GM12878 (cell line): ENCODE measurements around the gene NPHS1. TPM values are rescaled to one million over a fixed set of nuclear protein-coding genes. Genes with fewer than 3 reads are reported as not detected.

Experiments
- ATAC-seq: fragments of 200-7000 bp; cut with Tn5 transposase; 3 replicates; pipeline ENCODE4 v1.9.1; 2020; ENCODE audit warnings: mild to moderate bottlenecking, moderate library complexity
- BruUV-seq: library from RNA; stranded (reverse); fragments of 400-500 nt; replicated peaks from 2 replicates; lab custom pipeline; 2021; lab: Mats Ljungman, UMichigan
- CTCF ChIA-PET: fragments of 300-600 bp; sonication (Branson Sonifier 250); formaldehyde crosslinking; extraction: SDS; loops from one replicate; lab custom pipeline; 2021; ENCODE audit warnings: inconsistent platforms; lab: Yijun Ruan, JAX
- POLR2A ChIA-PET: fragments of 350-600 bp; formaldehyde crosslinking; extraction: SDS; loops from one replicate; lab custom pipeline; 2021; ENCODE audit warnings: inconsistent platforms; lab: Charles Lee
- RAD21 ChIA-PET: fragments of 300-600 bp; sonication (Branson Sonifier 250); formaldehyde crosslinking; loops from one replicate; lab custom pipeline; 2023; ENCODE audit warnings: antibody characterized with exemption; ENCODE audit not compliant: unreplicated experiment; lab: Charles Lee
- SMC1A ChIA-PET: fragments of 300-600 bp; sonication (Branson Sonifier 250); formaldehyde crosslinking; loops from one replicate; lab custom pipeline; 2023; ENCODE audit not compliant: unreplicated experiment, uncharacterized antibody; lab: Charles Lee
- DNase-seq: peaks from one replicate; pipeline ENCODE4 v3.0.0-alpha.2; 2011; ENCODE audit warnings: low read depth, low spot score
- FAIRE-seq: peaks from 3 replicates; lab custom pipeline; 2011; peaks lifted over from hg19 to GRCh38; lab: Jason Lieb, UNC
- H2AFZ ChIP-seq: 2 replicates; pipeline ENCODE4 v1.6.0; 2011; ENCODE audit warnings: low read depth, low read length, control low read depth; ENCODE audit not compliant: control insufficient read depth
- H3K27ac ChIP-seq: 2 replicates; pipeline ENCODE4 v1.5.1; 2011; ENCODE audit warnings: control low read depth; ENCODE audit not compliant: control insufficient read depth, insufficient read depth
- H3K27me3 ChIP-seq, 2 experiments: replicated peaks in 1 of 2; 2 replicates each; pipeline versions ENCODE4 v1.6.0 to v1.6.1; 2011; ENCODE audit warnings: low read length in 1 of 2; ENCODE audit not compliant: control insufficient read depth in 2 of 2, insufficient read depth in 2 of 2
- H3K36me3 ChIP-seq, 2 experiments: 2 replicates each; pipeline ENCODE4 v1.5.1; 2011; ENCODE audit warnings: low read length in 1 of 2; ENCODE audit not compliant: control insufficient read depth in 2 of 2, insufficient read depth in 2 of 2
- H3K4me1 ChIP-seq: 2 replicates; pipeline ENCODE4 v1.6.1; 2011; ENCODE audit warnings: mild to moderate bottlenecking, low read length, moderate library complexity, mixed read lengths; ENCODE audit not compliant: control insufficient read depth, insufficient read depth
- H3K4me2 ChIP-seq: 2 replicates; pipeline ENCODE4 v1.6.0; 2011; ENCODE audit warnings: control low read depth; ENCODE audit not compliant: control insufficient read depth, insufficient read depth
- H3K4me3 ChIP-seq: fragments of 200-600 bp; sonication (generic); 2 replicates; pipeline ENCODE4 v1.5.1; 2016
- H3K79me2 ChIP-seq: 2 replicates; pipeline ENCODE4 v1.6.0; 2011; ENCODE audit warnings: low read length; ENCODE audit not compliant: control insufficient read depth, insufficient read depth
- H3K9ac ChIP-seq: 2 replicates; pipeline ENCODE4 v1.8.0; 2011; ENCODE audit warnings: low read length, control low read depth, mixed read lengths; ENCODE audit not compliant: control insufficient read depth, insufficient read depth
- H3K9me3 ChIP-seq: replicated peaks from 3 replicates; pipeline ENCODE4 v1.5.1; 2011; ENCODE audit warnings: mild to moderate bottlenecking, low read length; ENCODE audit not compliant: control insufficient read depth, insufficient read depth
- H4K20me1 ChIP-seq: 2 replicates; pipeline ENCODE4 v1.6.0; 2011; ENCODE audit not compliant: control insufficient read depth, insufficient read depth
- CBFB ChIP-seq: IDR thresholded peaks from 2 replicates; pipeline ENCODE4 v1.6.1; 2016; ENCODE audit warnings: antibody characterized with exemption, low read depth
- HDAC6 ChIP-seq: fragments of 200-600 bp; sonication (generic); IDR thresholded peaks from one replicate; pipeline ENCODE4 v1.8.0; 2017; ENCODE audit warnings: antibody characterized with exemption; ENCODE audit not compliant: unreplicated experiment
- HDGF ChIP-seq: fragments of 450-650 bp; IDR thresholded peaks from 2 replicates; pipeline ENCODE4 v1.6.1; 2016; ENCODE audit warnings: antibody characterized with exemption
- IKZF1 ChIP-seq: fragments of 450-650 bp; conservative IDR thresholded peaks from 2 replicates; pipeline ENCODE4 v1.6.1; 2017; ENCODE audit warnings: antibody characterized with exemption, mild to moderate bottlenecking
- WGBS: methylation state at CpG from one replicate; pipeline ENCODE4 v1.1.6; 2016; ENCODE audit warnings: low lambda C conversion rate; ENCODE audit not compliant: insufficient replicate concordance, insufficient coverage; ENCODE audit errors: missing lambda C conversion rate; 5-methylcytosine and 5-hydroxymethylcytosine counted together
- in situ Hi-C: fragments of 300-500 bp; cut with MboI; formaldehyde crosslinking; loops from 9 replicates; pipeline ENCODE4 v1.14.3; 2018; ENCODE audit warnings: mixed read lengths
- intact Hi-C: fragments of 100-400 bp; cut with micrococcal nuclease; formaldehyde crosslinking; loops from one replicate; pipeline ENCODE4 v1.14.2; 2022; ENCODE audit not compliant: unreplicated experiment
- polyA plus RNA-seq, 11 experiments: library from polyadenylated mRNA; depleted of rRNA in 4 of 11; unstranded in 6 of 11; stranded (reverse) in 5 of 11; fragments of >200 nt; fragmentation: Nextera tagmentation in 4 of 11; fragmentation: Illumina TruSeq in 1 of 11; extraction: Ambion mirVana in 4 of 11; extraction: Trizol in 1 of 11; gene quantifications; 1 replicate in 1 of 11; 2 replicates in 10 of 11; pipeline versions ENCODE4 v1.2.1 to v1.2.3, GENCODE V29; 2011 to 2016; ENCODE audit warnings: inconsistent platforms in 2 of 11, missing spikeins in 2 of 11, low read depth in 1 of 11
- total RNA-seq, 4 experiments: library from RNA; depleted of rRNA in 3 of 4; stranded (reverse); fragments of >200 nt in 3 of 4; fragmentation: Illumina TruSeq in 1 of 4; extraction: Trizol in 1 of 4; gene quantifications; 2 replicates each; pipeline versions ENCODE4 v1.2.1 to v1.2.3, GENCODE V29; 2013 to 2021
- TF ChIP-seq, protein P1 (sequence below): fragments of 450-650 bp; formaldehyde crosslinking; IDR thresholded peaks from 2 replicates; pipeline ENCODE4 v1.4.0; 2020; ENCODE audit warnings: mild to moderate bottlenecking, moderate library complexity
- TF ChIP-seq, protein P2 (sequence below), 3 experiments: IDR thresholded peaks in 2 of 3; conservative IDR thresholded peaks in 1 of 3; 2 replicates each; pipeline ENCODE4 v1.5.1; 2011; ENCODE audit warnings: low read depth in 3 of 3, low read length in 3 of 3, mild to moderate bottlenecking in 3 of 3, control low read depth in 2 of 3, moderate library complexity in 2 of 3, inconsistent platforms in 1 of 3, mixed read lengths in 1 of 3; ENCODE audit not compliant: control insufficient read depth in 2 of 3, insufficient read depth in 1 of 3; ENCODE audit errors: extremely low read depth in 1 of 3
- TF ChIP-seq, protein P3 (sequence below): fragments of 450-650 bp; IDR thresholded peaks from 2 replicates; pipeline ENCODE4 v1.6.1; 2016; ENCODE audit warnings: mild to moderate bottlenecking
- TF ChIP-seq, protein P4 (sequence below): fragments of 450-650 bp; IDR thresholded peaks from 2 replicates; pipeline ENCODE4 v1.6.1; 2017; ENCODE audit warnings: mild to moderate bottlenecking, moderate library complexity

NPHS1 gene
- total and polyA plus RNA-seq, 10 of the 15 experiments (the other 5 are each of a cell fraction or from before 2014, with no cell fraction given) = not detected

DNA sequence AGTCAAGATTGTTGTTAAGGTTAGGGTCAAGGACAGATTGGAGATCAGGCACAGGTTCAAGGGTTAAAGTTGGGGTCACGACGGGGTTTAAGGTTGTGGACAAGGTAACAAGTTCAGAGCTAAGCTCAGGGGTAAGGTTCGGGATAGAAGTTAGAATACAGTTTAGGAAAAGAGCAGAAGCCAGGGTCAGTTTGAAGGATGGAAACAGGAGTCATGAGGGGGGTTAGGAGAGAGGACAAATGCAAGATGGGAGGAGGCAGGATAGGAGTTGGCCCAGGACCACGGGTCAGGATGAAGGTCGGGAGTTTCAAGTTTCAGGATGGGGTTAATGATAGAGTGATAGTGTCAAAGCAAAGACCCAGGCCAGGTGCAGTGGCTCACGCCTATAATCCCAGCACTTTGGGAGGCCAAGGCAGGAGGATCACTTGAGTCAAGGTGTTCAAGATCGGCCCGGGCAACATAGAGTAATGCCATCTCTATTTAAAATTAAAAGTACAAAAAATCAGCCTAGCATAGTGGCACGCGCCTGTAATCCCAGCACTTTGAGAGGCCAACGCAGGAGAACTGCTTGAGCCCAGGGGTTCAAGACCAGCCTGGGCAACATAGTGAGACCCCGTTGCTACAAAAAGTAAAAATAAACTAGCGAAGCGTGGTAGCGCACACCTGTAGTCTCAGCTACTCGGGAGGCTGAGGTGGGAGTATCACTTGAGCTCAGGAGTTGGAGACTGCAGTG, 7.7 kb downstream of the NPHS1 start (continued):
- TF ChIP-seq CBFB = no peak
- TF ChIP-seq, all 136 proteins: peak for 0

DNA sequence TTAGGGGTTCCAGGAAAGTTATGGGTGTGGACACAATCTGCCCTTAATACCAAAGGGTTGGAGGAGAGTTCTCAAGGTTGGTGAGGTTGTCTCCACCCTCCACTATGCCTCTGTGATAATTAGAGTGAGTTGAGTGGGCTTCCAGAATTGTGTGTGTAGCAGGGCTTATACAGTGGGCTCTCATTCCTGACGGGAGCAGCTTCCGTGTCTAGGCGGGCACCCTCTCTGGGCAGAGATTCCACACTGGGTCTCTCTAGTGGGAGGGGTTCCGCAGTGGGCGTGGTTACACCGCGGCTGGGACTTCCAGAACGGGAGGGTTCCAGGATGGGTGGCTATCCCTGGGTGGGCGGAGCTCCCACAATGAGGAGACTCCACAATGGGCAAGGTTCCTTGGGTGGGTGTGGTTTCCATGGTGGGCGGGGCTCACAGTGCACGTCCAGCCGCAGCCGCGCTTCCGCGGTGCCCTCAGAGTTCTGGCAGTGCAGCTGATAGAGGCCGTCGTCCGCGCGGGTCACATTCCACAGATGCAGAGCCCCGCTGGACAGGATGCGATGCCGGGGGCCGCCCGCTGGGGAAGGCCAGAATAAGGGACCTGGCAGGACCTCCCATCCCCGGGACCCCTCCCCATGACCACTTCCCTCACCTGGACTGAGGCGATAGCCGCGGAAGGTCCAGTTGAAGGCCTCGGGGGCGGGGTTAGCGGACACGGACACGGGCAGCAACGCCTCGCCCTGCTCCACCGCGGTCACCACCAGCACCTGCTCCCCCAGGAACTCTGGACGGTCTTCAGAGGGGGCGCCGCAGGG, 8.4 kb downstream of the NPHS1 start:
- Histone ChIP-seq H3K9me3 (no peaks in the 10 kb centered on the region; the same call in 2 of the 3 replicates), H3K4me3 (no peak overlapping the region), H2AFZ (no peak overlapping the region), H3K4me1 (no peaks in the 10 kb centered on the region), H4K20me1 (no peaks in the 10 kb centered on the region), H3K79me2 (no peaks in the 10 kb centered on the region), H3K27me3 (peaks cover 3 to 5% of the 10 kb centered on the region in 2 experiments; a peak in 3 of 4 replicates), H3K27ac (no peak overlapping the region), H3K9ac (no peak overlapping the region), H3K4me2 (no peak overlapping the region), H3K36me3 (no peaks in the 10 kb centered on the region)
- BruUV-seq = no TSS peak
- ChIA-PET SMC1A (no interaction called here), POLR2A (no interaction called here), CTCF (no interaction called here), RAD21 (no interaction called here)
- DNase-seq (no peak), FAIRE-seq (no peak), ATAC-seq (no peak)
- intact Hi-C loops = no loop called here
- in situ Hi-C loops = no loop called here
- WGBS = 47% methylated on average over 42 of the region's 42 CpGs
- no peak for TF ChIP-seq HDGF
- TF ChIP-seq HDAC6 = no peak
- TF ChIP-seq, protein P1, sequence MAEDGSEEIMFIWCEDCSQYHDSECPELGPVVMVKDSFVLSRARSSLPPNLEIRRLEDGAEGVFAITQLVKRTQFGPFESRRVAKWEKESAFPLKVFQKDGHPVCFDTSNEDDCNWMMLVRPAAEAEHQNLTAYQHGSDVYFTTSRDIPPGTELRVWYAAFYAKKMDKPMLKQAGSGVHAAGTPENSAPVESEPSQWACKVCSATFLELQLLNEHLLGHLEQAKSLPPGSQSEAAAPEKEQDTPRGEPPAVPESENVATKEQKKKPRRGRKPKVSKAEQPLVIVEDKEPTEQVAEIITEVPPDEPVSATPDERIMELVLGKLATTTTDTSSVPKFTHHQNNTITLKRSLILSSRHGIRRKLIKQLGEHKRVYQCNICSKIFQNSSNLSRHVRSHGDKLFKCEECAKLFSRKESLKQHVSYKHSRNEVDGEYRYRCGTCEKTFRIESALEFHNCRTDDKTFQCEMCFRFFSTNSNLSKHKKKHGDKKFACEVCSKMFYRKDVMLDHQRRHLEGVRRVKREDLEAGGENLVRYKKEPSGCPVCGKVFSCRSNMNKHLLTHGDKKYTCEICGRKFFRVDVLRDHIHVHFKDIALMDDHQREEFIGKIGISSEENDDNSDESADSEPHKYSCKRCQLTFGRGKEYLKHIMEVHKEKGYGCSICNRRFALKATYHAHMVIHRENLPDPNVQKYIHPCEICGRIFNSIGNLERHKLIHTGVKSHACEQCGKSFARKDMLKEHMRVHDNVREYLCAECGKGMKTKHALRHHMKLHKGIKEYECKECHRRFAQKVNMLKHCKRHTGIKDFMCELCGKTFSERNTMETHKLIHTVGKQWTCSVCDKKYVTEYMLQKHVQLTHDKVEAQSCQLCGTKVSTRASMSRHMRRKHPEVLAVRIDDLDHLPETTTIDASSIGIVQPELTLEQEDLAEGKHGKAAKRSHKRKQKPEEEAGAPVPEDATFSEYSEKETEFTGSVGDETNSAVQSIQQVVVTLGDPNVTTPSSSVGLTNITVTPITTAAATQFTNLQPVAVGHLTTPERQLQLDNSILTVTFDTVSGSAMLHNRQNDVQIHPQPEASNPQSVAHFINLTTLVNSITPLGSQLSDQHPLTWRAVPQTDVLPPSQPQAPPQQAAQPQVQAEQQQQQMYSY (CRISPR knock-in tag) = no peak
- no peak for TF ChIP-seq IKZF1
- TF ChIP-seq, protein P2, sequence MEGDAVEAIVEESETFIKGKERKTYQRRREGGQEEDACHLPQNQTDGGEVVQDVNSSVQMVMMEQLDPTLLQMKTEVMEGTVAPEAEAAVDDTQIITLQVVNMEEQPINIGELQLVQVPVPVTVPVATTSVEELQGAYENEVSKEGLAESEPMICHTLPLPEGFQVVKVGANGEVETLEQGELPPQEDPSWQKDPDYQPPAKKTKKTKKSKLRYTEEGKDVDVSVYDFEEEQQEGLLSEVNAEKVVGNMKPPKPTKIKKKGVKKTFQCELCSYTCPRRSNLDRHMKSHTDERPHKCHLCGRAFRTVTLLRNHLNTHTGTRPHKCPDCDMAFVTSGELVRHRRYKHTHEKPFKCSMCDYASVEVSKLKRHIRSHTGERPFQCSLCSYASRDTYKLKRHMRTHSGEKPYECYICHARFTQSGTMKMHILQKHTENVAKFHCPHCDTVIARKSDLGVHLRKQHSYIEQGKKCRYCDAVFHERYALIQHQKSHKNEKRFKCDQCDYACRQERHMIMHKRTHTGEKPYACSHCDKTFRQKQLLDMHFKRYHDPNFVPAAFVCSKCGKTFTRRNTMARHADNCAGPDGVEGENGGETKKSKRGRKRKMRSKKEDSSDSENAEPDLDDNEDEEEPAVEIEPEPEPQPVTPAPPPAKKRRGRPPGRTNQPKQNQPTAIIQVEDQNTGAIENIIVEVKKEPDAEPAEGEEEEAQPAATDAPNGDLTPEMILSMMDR (IDR thresholded peaks at IDR 0.05 in 2 of 3, conservative IDR thresholded peaks at IDR 0.05 in 1 of 3; ENCODE audit: control insufficient read depth in 2 of 3, extremely low read depth in 1 of 3, insufficient read depth in 1 of 3, low read depth in 3 of 3, low read length in 3 of 3) = no peak
- TF ChIP-seq, protein P3, sequence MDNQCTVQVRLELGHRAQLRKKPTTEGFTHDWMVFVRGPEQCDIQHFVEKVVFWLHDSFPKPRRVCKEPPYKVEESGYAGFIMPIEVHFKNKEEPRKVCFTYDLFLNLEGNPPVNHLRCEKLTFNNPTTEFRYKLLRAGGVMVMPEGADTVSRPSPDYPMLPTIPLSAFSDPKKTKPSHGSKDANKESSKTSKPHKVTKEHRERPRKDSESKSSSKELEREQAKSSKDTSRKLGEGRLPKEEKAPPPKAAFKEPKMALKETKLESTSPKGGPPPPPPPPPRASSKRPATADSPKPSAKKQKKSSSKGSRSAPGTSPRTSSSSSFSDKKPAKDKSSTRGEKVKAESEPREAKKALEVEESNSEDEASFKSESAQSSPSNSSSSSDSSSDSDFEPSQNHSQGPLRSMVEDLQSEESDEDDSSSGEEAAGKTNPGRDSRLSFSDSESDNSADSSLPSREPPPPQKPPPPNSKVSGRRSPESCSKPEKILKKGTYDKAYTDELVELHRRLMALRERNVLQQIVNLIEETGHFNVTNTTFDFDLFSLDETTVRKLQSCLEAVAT = no peak
- TF ChIP-seq, protein P4, sequence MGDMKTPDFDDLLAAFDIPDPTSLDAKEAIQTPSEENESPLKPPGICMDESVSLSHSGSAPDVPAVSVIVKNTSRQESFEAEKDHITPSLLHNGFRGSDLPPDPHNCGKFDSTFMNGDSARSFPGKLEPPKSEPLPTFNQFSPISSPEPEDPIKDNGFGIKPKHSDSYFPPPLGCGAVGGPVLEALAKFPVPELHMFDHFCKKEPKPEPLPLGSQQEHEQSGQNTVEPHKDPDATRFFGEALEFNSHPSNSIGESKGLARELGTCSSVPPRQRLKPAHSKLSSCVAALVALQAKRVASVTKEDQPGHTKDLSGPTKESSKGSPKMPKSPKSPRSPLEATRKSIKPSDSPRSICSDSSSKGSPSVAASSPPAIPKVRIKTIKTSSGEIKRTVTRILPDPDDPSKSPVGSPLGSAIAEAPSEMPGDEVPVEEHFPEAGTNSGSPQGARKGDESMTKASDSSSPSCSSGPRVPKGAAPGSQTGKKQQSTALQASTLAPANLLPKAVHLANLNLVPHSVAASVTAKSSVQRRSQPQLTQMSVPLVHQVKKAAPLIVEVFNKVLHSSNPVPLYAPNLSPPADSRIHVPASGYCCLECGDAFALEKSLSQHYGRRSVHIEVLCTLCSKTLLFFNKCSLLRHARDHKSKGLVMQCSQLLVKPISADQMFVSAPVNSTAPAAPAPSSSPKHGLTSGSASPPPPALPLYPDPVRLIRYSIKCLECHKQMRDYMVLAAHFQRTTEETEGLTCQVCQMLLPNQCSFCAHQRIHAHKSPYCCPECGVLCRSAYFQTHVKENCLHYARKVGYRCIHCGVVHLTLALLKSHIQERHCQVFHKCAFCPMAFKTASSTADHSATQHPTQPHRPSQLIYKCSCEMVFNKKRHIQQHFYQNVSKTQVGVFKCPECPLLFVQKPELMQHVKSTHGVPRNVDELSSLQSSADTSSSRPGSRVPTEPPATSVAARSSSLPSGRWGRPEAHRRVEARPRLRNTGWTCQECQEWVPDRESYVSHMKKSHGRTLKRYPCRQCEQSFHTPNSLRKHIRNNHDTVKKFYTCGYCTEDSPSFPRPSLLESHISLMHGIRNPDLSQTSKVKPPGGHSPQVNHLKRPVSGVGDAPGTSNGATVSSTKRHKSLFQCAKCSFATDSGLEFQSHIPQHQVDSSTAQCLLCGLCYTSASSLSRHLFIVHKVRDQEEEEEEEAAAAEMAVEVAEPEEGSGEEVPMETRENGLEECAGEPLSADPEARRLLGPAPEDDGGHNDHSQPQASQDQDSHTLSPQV = no peak
